ENCODE results near the gene G6PC3.

Gene G6PC3

DNA sequence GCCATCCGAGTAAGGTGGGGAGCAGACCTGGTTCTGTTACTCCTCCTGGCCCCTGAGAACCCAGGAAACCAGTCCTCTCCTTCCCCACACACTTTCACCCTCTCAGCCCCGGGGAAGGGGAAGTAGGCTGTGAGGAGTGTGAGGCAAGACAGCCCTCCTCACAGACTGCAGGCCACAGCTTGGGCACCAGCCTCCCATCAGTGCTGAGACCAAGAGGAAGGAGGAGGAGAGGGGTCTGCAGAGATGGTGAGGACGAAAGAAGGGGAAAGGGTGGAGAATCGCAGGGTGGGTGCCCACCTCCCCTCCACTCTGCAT lies 7.0 kb downstream of the G6PC3 start:
- no peaks in the 10 kb centered on the region for H3K9me3 ChIP-seq (ENCODE audit: control insufficient read depth, insufficient read depth, low read depth, low read length)
- peaks cover 6% of the 10 kb centered on the region for H3K4me1 ChIP-seq (ENCODE audit: control insufficient read depth, insufficient read depth, low read length)
- CTCF ChIA-PET, result interaction anchor here (0.6 kb wide), 1 partner anchor 95 kb away, joined by 3 read pairs; no protein-coding TSS in a partner anchor
- POLR2A ChIA-PET, result interaction anchor here (1.1 kb wide), 1 partner anchor 8 kb away, joined by 7 read pairs; no protein-coding TSS in a partner anchor
- peak overlapping the region; percentile 40; the same call in 1 of the 2 replicates for H3K27ac ChIP-seq (ENCODE audit: extremely low read depth, low read depth, low read length)
- H3K36me3 ChIP-seq (ENCODE audit: control insufficient read depth in 2 of 2, insufficient read depth in 1 of 2, low read length in 2 of 2), result peaks cover 8 to 85% of the 10 kb centered on the region in 2 experiments
- TF ChIP-seq PRDM1 (tag by site-specific recombination; IDR thresholded peaks at IDR 0.05), result 0 out of 2 replicates have a peak, but pooled peaks have one; percentile 6
- no peak for TF ChIP-seq KLF10 (tag by site-specific recombination; IDR thresholded peaks at IDR 0.05)
- no peak overlapping the region for H3K4me3 ChIP-seq (ENCODE audit: low read depth, low read length)

DNA sequence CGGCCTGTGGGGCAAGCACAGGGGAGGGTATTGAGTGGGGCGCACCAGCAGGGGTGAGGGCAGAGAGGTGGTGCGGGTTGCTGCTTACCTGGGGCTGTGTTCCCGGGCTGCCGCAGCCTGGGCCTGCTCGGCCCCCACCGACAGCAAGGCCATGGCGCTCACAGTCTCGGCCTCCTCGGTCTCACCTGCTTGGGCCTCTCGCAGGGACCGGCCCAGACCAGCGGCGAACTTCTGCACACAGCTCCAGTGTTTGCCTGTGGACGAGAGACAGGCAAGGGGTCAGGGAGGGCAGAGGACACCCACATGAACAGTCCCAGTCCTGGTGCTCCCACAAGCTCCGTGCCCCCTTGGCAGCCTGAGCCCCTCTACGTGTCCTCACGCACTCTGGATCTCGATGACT lies 7.9 kb downstream of the G6PC3 start:
- CTCF ChIA-PET, result interaction anchor here (0.6 to 0.8 kb wide), 2 partner anchors 94 to 202 kb away, joined by 3 read pairs; no protein-coding TSS in a partner anchor
- Histone ChIP-seq H3K27ac (ENCODE audit: extremely low read depth, low read depth, low read length) (no peak overlapping the region), H3K4me1 (ENCODE audit: control insufficient read depth, insufficient read depth, low read length) (peaks cover 6% of the 10 kb centered on the region), H3K9me3 (ENCODE audit: control insufficient read depth, insufficient read depth, low read depth, low read length) (no peaks in the 10 kb centered on the region), H3K36me3 (ENCODE audit: control insufficient read depth in 2 of 2, insufficient read depth in 1 of 2, low read length in 2 of 2) (peaks cover 11 to 89% of the 10 kb centered on the region in 2 experiments), H3K4me3 (ENCODE audit: low read depth, low read length) (no peak overlapping the region)
- POLR2A ChIA-PET, result interaction anchor here (1.1 to 1.3 kb wide), 2 partner anchors 8 to 17 kb away, joined by 3 to 7 read pairs; no protein-coding TSS in a partner anchor
- no peak for TF ChIP-seq ZXDB (tag by site-specific recombination; IDR thresholded peaks at IDR 0.05)
- TF ChIP-seq YY1 (tag by site-specific recombination; IDR thresholded peaks at IDR 0.05), result no peak

DNA sequence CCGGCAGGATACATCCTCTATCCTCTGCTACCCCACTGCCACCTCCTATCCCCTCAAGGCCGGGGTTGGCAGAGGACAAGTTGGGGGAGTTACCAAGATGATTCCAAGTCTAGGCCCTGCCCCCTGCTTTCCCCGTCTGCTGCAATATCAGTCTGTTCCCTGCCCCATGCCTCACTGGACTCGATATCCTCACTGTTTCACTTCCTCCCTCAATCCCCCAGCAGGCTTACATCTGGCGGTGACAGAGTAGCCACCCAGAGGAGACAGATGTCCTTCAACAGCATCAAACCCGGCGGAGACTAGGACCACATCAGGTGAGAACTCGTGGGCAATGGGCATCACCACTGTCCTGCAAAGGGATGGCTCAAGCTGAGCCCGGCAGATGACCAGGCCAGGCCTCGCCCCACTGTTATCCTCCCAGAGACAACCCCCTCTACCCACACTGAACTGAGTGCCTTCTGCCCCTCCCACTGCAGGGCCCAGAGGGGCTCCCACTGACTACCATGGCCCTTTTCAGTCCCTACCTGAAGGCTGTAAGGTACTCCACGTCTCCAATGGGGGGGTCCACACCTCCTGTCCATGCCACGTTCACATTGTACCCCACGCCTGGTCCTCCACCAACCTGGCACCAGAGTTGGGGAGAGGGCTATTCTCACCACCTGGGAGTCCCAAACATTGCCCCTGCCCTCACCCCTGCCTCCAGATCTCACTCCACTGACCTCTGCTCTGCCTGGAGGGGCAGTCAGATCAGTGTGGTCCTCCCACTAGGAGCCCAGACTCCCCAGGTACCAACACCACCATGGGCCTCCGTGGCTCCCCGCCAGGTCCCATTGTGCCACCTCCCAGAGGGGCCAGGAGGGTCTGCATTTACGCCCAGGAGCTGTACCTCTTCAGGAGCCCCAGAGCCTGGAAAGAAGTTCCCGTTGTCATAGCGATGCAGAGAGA lies 9.6 kb downstream of the G6PC3 start:
- Histone ChIP-seq H3K4me1 (ENCODE audit: control insufficient read depth, insufficient read depth, low read length) (peaks cover 6% of the 10 kb centered on the region), H3K9me3 (ENCODE audit: control insufficient read depth, insufficient read depth, low read depth, low read length) (no peaks in the 10 kb centered on the region), H3K4me3 (ENCODE audit: low read depth, low read length) (no peak overlapping the region), H3K27ac (ENCODE audit: extremely low read depth, low read depth, low read length) (no peak overlapping the region), H3K36me3 (ENCODE audit: control insufficient read depth in 2 of 2, insufficient read depth in 1 of 2, low read length in 2 of 2) (peaks cover 8 to 86% of the 10 kb centered on the region in 2 experiments)
- ChIA-PET CTCF (no interaction called here), POLR2A (interaction anchor here (1.3 kb wide), 1 partner anchor 15 kb away, joined by 3 read pairs; no protein-coding TSS in a partner anchor)
- TF ChIP-seq ZNF24 (tag by site-specific recombination; IDR thresholded peaks at IDR 0.05) (no peak), GLIS2 (tag by site-specific recombination; IDR thresholded peaks at IDR 0.05) (peak; percentile 55)

DNA sequence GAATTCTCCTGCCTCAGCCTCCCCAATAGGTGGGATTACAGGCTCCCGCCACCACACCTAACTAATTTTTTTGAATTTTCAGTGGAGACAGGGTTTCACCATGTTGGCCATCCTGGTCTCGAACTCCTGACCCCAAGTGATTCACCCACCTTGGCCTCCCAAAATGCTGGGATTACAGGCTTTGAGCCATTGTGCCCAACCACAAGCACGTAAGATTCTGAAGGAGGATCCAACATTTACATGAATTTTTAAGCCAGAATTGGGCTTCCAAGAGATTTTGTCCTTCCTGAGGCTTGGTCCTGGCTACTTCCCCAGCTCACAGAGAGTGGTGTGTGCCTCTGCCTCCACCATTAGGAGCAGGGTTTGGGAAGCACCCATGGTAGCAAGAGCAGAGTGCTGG lies 11.1 kb downstream of the G6PC3 start:
- TF ChIP-seq ZNF677 (tag by site-specific recombination; IDR thresholded peaks at IDR 0.05) (no peak), ZIC2 (tag by site-specific recombination; IDR thresholded peaks at IDR 0.05) (no peak), ZNF530 (tag by site-specific recombination; IDR thresholded peaks at IDR 0.05; ENCODE audit: low read depth) (no peak), SCRT2 (tag by site-specific recombination; IDR thresholded peaks at IDR 0.05) (no peak), ZNF747 (tag by site-specific recombination; IDR thresholded peaks at IDR 0.05) (no peak), ZNF335 (tag by site-specific recombination; conservative IDR thresholded peaks at IDR 0.05) (no peak), ZNF24 (tag by site-specific recombination; IDR thresholded peaks at IDR 0.05) (no peak), GLI2 (tag by site-specific recombination; IDR thresholded peaks at IDR 0.05; ENCODE audit: borderline replicate concordance, low read depth) (no peak), YY2 (tag by site-specific recombination; IDR thresholded peaks at IDR 0.05) (no peak)
- TF ChIP-seq, protein P1, sequence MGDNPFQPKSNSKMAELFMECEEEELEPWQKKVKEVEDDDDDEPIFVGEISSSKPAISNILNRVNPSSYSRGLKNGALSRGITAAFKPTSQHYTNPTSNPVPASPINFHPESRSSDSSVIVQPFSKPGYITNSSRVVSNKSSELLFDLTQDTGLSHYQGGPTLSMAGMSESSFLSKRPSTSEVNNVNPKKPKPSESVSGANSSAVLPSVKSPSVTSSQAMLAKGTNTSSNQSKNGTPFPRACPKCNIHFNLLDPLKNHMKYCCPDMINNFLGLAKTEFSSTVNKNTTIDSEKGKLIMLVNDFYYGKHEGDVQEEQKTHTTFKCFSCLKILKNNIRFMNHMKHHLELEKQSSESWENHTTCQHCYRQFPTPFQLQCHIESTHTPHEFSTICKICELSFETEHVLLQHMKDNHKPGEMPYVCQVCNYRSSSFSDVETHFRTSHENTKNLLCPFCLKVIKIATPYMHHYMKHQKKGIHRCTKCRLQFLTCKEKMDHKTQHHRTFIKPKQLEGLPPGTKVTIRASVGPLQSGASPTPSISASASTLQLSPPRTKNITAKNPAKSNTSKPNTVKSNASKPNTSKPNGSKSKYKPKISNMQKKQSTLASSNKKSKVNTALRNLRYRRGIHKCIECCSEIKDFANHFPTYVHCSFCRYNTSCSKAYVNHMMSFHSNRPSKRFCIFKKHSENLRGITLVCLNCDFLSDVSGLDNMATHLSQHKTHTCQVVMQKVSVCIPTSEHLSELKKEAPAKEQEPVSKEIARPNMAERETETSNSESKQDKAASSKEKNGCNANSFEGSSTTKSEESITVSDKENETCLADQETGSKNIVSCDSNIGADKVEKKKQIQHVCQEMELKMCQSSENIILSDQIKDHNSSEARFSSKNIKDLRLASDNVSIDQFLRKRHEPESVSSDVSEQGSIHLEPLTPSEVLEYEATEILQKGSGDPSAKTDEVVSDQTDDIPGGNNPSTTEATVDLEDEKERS (tag by site-specific recombination; IDR thresholded peaks at IDR 0.05), result no peak
- ChIA-PET POLR2A (interaction anchor here (0.5 to 1.6 kb wide), 3 partner anchors 27 to 87 kb away, joined by 3 to 4 read pairs (median 4); no protein-coding TSS in a partner anchor), CTCF (interaction anchor here (0.7 to 2.7 kb wide), 6 partner anchors 8 to 74 kb away, joined by 3 to 20 read pairs (median 3); partner anchors contain the start of gene LSM12)
- H3K36me3 ChIP-seq (ENCODE audit: control insufficient read depth in 2 of 2, insufficient read depth in 1 of 2, low read length in 2 of 2), result peaks cover 8 to 77% of the 10 kb centered on the region in 2 experiments; a peak in 2 of 3 replicates
- peaks cover 6% of the 10 kb centered on the region for H3K4me1 ChIP-seq (ENCODE audit: control insufficient read depth, insufficient read depth, low read length)
- H3K27ac ChIP-seq (ENCODE audit: extremely low read depth, low read depth, low read length), result no peak overlapping the region
- H3K4me3 ChIP-seq (ENCODE audit: low read depth, low read length), result no peak overlapping the region
- no peaks in the 10 kb centered on the region for H3K9me3 ChIP-seq (ENCODE audit: control insufficient read depth, insufficient read depth, low read depth, low read length)
